Stimulated activated CD8-positive, alpha-beta memory T cell treated with anti-CD3 and anti-CD28 coated beads, Interleukin-7, amount 100 ng/mL, for 4 hours (primary cell): ENCODE data around the gene FASN.

Experiments
- DNase-seq, 2 donors: peaks; one replicate each; pipeline ENCODE4 v3.0.0-alpha.2; 2020; ENCODE audit warnings: low read depth in 2 of 2

Gene FASN

DNA sequence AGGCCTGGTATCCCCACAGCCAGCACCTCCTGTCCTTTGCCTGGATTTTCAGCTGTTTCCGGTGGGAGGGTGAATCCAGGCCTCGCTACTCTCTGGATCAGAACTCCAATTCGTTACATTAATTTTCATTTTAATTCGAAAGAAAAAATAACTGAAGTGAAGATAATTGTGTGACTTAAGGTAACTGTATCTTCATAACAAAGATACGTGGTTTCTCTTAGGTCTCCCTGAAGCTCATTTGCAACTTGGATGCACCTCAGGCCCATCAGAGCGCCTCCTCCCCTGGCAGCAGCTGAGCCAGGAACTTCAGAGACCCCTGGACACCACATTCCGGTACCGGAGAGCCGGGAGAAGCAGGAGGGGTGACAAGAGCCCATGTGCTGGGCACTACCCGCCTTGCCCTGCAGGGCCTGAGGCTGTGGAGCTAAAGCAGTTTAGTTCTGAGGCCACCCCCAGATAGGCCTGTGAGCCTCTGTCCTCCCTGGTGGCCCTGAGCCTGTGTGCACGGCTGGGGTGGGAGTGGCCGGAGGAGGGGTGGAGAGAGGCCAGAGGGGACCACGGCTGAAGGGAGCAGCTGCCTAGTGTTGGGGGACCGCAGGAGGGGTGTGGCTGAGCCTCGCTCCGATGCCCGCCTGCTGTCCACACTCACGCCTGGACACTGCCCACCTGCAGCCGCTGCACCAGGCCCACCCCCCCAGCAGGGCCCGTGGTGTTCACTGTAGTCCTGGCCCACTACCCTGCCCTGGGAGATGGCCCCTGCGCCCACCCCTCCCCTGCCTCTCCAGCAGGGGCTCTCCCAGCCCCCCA lies 21.0 kb downstream of the FASN start:
- DNase-seq, result no peak

DNA sequence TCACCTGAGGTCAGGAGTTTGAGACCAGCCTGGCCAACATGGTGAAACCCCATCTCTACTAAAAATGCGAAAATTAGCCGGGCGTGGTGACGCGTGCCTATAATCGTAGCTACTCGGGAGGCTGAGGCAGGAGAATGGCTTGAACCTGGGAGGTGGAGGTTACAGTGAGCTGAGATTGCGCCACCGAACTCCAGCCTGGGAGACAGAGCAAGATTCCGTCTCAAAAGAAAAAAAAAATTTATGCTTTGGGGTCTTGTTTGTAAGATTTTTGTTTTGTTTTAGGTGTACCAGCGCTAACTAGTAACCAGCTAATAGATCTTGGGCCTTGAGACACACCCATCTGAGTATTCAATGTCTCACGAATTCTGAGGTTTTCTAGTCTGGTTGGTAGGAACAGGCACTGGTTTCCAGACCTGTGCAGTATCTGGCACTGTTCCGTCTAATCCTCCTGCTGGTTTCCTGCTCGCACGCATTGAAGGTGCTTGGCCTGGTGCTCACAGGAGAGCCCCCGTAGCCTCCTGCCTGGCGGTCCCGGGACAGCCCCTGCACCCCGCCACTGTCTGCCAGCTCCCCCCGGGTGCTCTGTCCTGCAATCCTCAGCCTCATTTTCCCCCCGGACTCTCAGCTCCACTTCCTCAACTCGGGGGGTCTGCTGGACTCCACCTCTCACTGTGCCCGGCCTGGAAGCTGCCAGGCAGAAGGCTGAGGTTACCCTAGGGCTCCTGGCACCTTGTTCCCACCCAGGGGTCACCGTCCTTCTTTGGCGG lies 21.8 kb downstream of the FASN start:
- DNase-seq, result no peak

DNA sequence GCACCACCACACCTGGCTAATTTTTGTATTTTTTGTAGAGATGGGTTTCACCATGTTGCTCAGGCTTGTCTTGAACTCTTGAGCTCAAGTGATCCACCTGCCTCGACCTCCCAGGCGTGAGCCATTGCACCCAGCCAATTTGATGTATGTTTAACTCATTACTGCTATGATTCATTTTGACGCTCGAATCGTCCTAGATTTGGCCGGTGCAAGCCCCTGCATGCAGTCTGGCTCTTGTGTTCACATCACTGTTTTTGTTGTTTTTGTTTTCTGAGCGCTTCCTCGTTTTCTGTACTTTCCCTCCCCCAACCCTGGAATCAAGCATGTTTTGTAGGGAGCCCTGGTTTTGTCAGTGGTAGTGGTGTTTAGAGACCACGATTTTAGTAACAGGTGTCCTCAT lies 24.6 kb downstream of the FASN start:
- no peak for DNase-seq

DNA sequence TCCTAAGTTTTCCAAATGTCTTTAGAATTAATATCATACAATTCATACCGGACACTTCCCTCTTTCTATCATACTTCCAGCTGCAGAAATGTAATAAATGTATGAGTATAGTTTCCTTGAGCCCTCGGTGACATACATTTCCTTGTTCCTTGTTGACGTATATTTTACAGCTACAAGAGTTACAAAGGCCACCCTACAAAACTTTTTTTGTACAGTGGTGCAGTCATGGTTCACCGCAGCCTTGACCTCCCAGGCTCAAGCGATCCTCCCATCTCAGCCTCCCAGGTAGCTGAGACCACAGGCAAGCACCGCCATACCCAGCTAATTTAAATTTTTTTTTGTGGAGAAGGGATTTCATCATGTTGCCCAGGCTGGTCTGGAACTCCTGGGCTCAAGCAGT lies 25.2 kb downstream of the FASN start:
- no peak for DNase-seq

DNA sequence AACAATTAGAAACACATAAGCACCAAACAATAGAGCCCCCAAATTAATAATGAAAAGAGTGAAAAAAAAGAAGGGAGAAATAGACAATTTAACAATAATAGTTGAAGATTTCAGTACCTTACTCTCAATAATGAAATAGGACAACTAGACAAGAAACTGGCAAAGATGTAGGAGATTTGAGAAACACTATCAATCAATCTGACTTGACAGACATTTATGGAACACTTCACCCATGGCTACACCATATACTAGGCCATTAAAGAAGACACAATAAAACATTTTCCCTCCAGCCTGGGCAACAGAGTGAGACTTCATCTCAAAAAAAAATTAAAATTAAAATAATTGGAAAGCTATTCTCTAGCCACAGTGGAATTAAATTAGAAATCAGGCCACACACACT lies 27.4 kb downstream of the FASN start:
- DNase-seq, result no peak

DNA sequence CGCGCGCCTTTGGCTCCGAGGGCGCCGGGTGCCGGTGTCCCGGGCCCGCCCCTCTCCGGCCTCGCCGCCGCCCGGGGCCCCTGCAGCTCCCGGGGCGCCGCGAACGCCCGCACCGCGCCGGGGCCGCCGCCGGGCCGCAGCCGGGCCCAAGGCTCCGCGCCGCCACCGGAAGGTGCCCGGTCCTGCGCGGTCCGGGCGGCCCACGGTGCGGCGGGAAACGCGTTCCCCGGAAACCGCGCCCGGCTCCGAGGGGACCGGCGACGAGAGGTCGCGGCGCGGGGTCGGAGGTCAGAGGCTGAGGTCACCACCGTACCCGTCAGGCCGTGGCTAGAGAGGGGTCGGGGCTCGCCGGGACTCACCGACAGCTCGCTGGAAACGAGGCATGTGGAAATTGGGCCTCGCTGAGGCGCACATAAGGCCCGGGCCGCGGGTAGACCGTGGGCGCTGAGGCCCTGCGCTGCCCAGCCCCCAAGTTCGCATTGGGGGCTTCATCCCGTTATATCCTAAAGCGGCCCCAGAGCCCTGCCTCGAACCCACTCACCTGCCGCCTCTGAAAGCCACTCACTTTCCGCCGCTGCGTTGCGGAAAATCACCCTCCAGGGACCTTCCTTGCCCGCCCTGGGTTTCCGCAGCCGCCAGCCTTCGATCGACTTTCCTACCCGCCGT lies 32.3 kb downstream of the FASN start, which contains the start of gene DUS1L:
DUS1L (minus strand) TSS at position 167 of the 666 bp plus-strand sequence. CDS start 745 bp downstream, outside the sequence.
- DNase-seq, result peak; percentile 19 to 63

DNA sequence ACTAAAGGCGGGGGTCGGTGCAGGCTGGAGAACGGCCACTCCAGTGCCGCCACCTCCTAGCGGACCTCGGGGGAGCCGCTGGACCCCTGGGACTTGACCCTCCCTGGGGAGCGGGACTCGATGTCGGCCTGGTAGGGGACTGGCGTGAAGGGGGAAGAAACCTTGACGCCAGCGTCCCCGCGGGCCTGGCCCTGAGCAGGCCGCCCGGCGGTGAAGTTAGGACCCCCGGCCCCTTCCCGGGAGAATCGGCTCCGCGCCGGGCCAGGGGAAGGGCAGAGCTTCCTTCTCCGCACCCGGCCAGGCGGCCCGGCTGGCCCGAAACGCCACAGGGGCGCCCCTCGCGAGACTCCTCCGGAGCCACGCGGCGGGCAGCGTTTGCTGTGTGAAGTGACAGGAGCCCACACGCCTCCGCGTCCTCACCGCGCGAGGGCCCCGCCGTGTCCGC lies 32.8 kb downstream of the FASN start:
- peak in 1 of 2 donors; percentile 25 for DNase-seq

DNA sequence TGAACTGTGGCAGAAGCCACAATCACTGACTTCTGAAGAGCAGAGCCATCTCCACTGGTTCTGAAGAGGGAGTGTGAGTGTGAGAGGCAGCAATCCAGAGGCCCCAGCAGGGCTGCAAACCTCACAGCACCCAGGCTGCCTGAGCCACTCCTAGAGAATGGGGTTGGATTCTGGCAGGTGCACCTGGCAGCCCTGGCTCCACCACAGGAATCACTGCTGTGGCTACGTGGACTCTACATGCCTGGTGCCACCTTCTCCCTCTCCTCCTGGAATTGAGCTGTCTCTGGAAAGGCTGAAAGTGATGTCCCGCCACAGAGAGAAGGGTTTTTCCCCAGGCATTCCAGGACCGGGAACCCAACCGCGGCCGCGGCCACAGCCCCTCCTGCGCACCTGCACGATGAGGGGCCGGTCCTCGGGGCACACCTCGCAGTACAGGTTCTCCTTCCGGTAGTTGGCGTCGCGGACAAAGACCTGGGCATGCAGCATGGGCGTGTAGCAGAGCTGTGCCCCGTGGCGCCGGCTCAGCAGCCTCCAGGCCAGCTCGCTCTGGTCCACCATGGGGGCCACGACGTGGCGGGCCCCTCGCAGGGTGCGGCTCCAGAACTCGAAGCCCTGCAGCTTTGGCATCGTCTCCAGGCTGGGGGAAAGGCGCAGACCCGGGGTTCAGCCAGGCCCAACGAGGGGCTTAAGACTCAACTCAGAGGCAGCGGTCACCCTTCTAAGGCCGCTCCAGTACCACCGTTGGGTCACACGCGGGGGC lies 33.4 kb downstream of the FASN start:
- DNase-seq, result no peak

DNA sequence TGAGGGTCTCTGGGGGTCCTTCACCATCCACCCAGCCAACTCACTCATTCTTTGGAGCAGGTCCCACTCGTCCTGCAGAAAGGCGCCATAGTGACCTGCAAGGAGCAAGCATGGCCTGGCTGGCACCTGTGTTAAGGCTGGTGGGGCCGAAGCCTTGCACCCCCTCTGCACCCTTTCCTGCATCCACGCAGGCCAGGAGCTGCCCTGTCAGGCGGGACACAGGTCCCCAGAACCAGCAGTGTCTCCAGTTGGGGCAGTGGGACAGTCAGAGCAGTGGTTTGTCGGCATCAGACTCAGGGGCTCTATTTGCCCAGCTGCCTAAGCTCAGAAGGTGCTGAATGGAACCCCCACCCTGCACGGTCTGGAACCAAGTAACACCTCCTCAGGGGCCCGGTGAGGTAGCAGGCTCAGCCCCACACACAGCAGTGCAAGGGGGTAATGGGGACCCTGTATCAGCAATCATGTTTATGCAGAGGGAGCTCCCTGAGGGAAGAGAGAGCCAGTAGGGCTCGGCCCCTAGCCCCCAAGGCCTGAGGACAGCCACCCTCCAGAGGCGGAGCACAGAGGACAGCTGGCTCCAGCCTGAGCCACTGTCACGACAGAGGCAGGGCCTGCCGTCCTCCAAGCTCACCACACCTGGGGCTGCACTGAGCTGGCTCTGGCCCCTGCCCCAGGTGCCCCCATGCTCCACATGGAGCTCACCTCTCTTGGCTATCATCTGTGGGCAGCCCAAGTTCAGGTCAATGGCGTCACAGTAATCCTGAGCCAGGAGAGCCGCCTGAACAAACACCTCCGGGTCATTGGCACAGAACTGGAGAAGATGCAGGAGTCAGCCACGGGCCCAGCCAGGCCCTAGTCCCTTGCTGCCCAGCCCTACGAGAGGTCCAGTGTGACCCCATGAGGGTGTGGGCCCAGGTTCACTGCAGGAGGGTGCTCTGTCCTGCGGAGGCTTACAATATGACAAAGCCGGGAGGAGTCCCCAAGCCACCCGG lies 34.3 kb downstream of the FASN start:
- no peak for DNase-seq

DNA sequence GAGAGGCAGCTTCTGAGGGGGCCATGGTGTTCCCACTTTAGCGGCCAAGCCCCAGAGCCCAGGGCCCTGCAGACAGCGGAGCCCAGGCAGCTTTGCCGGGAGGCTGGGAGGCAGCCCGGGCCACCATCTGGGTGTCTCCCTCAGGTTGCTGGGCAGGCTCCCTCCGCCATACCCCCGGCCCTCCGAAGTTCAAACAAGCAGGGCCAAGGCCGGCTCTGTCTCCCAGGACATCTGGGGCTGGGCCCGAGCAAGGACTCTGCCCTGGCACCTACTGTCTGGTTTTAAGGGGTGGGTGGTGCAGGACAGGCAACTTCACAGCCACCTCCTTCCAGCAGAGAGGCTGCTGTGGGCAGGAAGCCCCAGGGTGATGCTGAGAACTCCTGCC lies 35.1 kb downstream of the FASN start:
- no peak for DNase-seq

DNA sequence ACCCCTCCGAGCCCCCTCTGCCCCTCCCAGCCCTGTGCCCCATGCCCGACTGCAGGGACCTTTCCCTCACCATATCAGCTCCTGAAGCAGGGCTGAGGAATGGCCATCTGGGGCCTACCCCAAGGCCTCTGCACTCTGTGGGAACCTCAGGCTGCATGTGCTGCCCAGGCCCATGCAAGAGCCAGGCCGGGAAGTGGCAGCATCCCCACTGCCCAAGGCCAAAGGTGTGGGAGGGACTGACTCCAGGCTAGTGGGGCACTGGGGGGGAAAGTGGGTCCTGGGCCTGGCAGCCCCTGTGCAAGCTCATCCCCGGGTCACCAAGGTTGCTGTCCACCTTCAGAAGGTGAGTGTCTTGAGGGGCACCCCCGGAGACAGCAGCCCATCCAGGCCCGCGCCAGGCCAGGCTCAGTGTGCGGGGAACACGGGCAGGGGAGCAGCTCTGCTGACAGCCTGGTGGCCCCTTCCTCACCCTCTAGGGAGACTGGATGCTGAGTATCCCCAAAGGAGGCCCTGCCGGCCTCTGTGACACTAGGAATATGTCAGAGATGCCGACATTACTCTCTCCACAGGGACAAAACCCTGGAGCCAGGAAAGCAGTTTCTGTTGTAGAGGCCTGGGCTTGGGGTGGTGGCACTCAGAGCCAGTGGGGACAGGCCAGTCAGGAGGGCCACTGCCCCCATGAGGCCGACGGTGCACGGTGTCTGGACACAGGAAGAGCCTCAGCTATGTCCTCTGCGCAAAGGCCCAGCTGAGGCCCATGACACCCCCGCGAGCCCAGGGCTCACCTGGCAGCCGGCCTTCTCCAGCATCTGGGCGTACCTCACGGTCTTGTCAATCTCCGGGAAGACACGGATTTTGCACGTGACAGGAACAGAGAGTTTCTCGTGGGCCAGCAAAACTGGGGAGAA lies 35.7 kb downstream of the FASN start:
- no peak for DNase-seq

DNA sequence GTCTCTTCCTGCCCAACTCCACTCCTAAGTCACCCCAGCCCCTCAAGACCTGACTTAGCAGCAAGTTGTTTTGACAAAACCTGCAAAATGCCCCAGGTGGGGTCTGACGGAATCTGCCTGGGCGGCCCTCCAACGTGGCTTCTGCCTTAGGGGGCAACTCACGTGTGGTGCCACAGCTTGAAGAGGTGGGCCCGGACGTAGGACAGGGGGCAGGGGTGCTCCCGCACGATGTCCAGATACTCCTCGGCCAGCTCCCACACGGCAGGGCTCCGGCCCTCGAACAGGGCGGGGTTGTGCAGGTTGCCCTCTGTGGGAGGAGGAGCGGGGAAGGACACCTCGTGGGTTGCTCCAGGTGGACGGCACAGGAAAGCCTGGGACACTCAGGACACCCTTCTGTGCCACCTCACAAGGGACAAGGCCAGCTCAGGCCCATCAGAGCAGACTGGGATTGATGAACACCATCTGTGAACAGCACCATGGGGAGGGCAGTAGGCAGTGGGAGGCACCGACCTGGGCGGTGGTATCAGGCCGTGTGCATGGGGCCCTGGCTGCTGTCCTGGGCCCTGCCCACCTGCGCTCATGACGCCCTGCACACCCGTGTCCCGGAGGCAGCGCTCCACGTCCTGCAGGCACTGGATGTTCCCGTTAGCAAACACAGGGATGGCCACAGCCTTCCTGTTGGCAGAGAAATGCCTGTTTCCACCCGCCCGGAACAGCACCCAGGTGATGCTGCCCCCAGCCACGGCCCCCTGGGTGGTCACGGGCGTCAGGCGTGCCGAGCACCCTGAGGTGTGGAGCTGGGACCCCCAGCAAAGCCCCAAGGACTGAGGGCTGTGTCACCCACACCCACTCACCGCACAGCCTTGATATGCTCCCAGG lies 36.8 kb downstream of the FASN start:
- DNase-seq, result no peak

DNA sequence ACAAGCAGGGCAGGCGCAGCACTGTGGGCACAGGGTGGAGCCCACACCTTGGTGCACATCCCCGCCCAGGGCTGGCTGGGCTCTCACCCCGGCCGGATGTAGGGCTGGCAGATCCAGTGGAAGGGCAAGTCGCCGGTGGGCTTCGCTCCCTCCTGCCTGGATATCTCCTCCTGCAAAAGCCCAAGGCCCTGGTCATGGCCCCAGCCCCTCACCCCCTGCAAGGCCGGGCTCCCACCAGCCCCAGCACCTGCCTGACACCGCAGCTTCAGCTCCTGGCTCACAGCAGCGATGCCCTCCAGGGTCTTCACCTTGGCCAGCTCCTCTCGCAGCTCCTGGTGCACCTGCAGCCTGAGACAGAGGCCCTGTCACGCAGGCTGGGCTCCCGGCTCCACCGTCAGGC lies 37.4 kb downstream of the FASN start:
- DNase-seq, result no peak

DNA sequence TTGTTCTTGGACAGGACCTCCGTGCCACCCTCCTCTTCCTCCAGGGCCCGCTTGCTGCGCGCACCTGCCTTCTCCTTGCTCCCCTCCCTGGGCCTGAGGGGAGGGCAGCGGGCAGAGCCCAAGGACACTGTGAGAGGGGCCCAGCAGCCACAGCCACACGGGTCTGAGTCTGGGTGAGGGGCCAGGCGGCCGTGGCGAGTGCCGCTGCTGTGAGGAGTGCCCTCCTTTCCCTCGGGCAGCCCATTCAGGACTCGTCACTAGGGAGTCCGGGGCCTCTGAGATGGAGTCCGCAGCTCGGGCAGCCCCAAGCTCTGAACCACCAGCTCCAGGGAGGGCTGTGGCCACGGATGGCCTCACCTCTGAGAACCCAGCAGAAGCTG lies 38.0 kb downstream of the FASN start:
- no peak for DNase-seq

DNA sequence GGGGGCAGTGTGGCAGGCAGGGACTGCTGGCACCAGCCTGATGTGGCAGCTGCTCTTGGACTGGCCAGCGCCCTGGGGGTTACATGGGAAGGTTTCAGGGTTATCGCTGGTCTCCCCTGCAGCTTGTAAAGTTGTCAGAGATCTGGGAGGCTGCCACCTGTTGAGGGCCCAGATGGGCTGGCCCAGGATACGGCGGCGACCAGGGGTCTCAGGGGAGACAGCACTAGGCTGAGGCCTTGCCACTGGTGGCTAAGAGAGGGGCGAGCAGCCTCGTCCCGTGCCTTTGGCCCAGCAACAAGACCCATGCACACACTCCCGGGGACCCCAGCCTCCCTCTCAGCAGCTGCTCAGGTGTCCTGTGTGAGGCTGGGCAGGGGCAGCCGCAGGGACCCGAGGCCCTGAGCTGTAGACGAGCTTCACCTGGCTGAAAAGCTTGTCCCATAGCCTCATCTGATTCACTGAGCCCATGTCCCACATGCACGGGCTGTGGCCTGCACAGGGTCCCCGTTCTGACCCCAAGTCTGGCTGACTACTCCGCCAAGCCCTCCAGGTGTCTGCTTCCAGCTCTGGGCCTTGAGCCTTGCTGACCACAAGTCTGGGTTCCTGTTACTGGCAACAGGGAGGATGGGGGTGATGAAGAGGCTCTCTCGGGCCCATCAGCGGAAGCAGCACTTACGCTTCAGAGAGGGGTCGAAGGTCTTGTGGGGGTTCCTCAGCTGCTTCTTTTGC lies 38.6 kb downstream of the FASN start:
- DNase-seq, result no peak

DNA sequence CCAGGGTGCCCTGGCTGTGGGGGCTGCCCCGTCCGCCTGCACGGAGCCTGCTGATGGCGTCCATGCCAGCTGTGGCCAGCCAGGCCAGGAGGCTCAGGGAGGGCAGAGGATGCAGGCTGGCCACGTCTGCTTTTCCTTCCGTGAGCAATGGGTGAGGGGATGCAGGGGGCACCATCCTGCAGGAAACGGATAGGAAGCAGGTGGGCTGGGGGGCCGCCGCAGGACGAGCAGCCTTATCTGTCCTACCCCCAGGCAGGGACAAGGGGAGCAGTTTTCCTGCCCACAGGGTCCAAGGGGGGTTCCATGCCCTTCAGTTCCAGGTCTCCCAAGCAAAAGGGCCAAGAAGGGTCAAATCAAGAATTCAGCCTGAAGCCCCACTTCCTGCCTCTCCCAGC lies 39.2 kb downstream of the FASN start:
- no peak for DNase-seq

DNA sequence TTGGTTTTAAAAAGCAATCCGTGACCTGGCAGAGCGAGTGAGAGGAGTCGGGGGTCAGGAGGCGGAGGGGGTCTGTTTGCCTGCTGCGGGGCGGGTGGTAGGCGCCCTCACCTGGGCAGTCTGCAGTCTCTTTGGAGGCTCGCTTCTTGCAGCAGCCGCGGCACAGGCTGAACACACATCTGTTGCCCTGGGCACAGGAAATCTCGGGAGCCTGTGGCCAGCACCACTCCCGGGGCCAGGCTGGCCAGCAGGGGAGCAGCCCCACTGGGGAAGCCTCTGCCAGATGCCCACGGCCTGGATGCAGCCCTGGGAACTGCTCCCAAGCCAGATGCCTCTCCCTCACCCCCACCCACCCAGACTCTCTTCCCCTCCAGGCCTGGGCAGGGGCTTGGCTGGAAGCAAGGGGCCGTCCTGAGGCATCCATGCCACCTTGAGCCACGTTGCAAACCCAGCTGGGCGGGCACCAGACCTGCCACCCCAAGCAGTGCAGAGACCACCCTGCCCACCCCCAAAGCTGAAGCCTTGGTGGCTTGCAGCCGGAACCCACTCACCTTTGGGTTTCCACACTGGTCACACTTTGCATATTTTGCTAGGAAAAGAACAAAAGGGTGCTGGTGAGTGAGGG lies 39.7 kb downstream of the FASN start:
- DNase-seq, result no peak
